ENCODE measurements around the gene MEX3A. TPM values are rescaled to one million over a fixed set of nuclear protein-coding genes. Genes with fewer than 3 reads are reported as not detected.

MEX3A gene
- total and polyA plus RNA-seq, 2 of the 8 experiments (the other 6 are each of a cell fraction or from before 2014, with no cell fraction given) = 34.1 to 52.4 TPM

DNA sequence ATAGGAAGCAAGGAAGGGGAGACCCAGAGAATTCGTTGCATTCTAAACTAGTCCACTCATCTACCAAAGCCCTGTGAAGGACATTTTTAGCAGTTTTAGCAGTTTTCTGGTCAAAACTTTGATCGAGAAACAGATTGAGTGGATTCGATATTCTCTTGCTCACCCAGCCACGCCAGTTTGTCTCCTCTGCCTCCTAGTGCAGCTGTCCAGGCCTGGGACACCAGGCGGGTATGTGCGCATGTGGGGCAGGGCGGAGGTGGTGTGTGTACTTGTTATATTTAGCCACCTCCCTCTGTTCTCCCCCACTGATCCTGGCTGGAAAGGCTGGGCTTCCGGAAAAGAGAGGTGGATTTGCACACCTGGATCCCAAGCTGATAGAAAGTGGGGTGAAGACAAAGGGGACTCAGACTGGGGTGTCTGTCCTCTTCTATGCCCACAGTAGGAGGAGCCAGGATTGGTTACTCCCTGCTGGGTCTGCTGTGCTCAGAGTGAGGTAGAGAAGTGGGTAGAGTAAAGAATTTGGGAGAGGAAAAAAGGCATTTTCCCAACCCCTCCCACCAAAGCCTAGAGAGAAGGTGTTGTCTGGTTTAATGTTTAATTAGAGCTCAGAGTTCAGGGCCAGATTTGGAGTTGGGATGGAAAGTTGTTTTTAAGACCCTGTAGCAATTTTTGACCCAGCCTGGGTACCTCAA, 36.1 kb upstream of the MEX3A start:
- no peak overlapping the region for H3K27ac ChIP-seq (ENCODE audit: low read depth, low read length)
- H3K9ac ChIP-seq (replicated peaks in 1 of 4; ENCODE audit: extremely low read depth in 1 of 4, low read depth in 3 of 4, low read length in 3 of 4) = 0 out of 7 replicates have a peak overlapping the region, but pooled peaks of 1 of the 4 experiments have one; percentile 2
- POLR2A ChIA-PET (ENCODE audit: partially characterized antibody) = interaction anchor here (0.6 to 28.0 kb wide), 5 partner anchors 9 to 501 kb away, joined by 3 to 763 read pairs (median 5); partner anchors contain the start of genes HAPLN2 and MEX3A

More for the DNA sequence above, 36.1 kb upstream of the MEX3A start:
- peaks cover 13% of the 10 kb centered on the region for H3K23me2 ChIP-seq (ENCODE audit: low read depth, low read length)
- WGBS, 2 experiments (ENCODE audit: extremely low coverage in 1 of 2, insufficient coverage in 1 of 2, insufficient read length in 1 of 2, insufficient replicate concordance in 2 of 2, low coverage in 1 of 2, low lambda C conversion rate in 2 of 2, missing lambda C conversion rate in 1 of 2) = 89% methylated on average over 8 of the region's 8 CpGs; no CpG with 5 or more reads in 1 of the 2 experiments
- H4K8ac ChIP-seq (ENCODE audit: extremely low read depth, insufficient read depth, low read length) = no peak overlapping the region
- TF ChIP-seq GABPA (IDR thresholded peaks at IDR 0.05; ENCODE audit: borderline replicate concordance, insufficient read depth, low read length) (no peak), POLR2AphosphoS5 (IDR thresholded peaks at IDR 0.05; ENCODE audit: low read depth, low read length) (no peak), POLR2A (IDR thresholded peaks at IDR 0.05; ENCODE audit: control extremely low read depth in 1 of 2, low read depth in 2 of 2, low read length in 2 of 2) (no peak), EP300 (IDR thresholded peaks at IDR 0.05; ENCODE audit: borderline replicate concordance in 1 of 2, low read depth in 2 of 2, low read length in 2 of 2) (no peak), SAP30 (IDR thresholded peaks at IDR 0.05; ENCODE audit: insufficient read depth, insufficient replicate concordance, low read length) (no peak), FOSL1 (IDR thresholded peaks at IDR 0.05; ENCODE audit: insufficient read depth, low read depth, low read length) (no peak), BCL11A (IDR thresholded peaks at IDR 0.05; ENCODE audit: low read depth in 2 of 2, low read length in 2 of 2) (no peak), JUN (IDR thresholded peaks at IDR 0.05; ENCODE audit: low read depth, low read length) (no peak), CBX5 (IDR thresholded peaks at IDR 0.05; ENCODE audit: low read depth, low read length) (no peak), CBX8 (IDR thresholded peaks at IDR 0.05; ENCODE audit: borderline replicate concordance, low read depth, low read length) (no peak), BACH1 (IDR thresholded peaks at IDR 0.05; ENCODE audit: low read length) (no peak)
- no peak overlapping the region for H3K4me2 ChIP-seq (ENCODE audit: insufficient read depth in 1 of 2, low read depth in 2 of 2, low read length in 2 of 2)
- H2BK12ac ChIP-seq (ENCODE audit: low read depth, low read length) = 0 out of 2 replicates have a peak overlapping the region, but pooled peaks have one; percentile 50
- H3K56ac ChIP-seq (replicated peaks; ENCODE audit: insufficient read length, low read depth, low read length) = no peak overlapping the region
- H4K20me1 ChIP-seq (replicated peaks in 1 of 2; ENCODE audit: control insufficient read depth in 1 of 2, insufficient read depth in 2 of 2, low read length in 2 of 2) = peaks cover 10 to 14% of the 10 kb centered on the region in 2 experiments
- H2BK20ac ChIP-seq (ENCODE audit: low read length) = no peak overlapping the region
- no peaks in the 10 kb centered on the region; the same call in none of the 2 replicates for H3K79me1 ChIP-seq (ENCODE audit: low read depth, low read length)
- H3K14ac ChIP-seq (ENCODE audit: insufficient read length) = no peak overlapping the region
- H2AK5ac ChIP-seq (ENCODE audit: low read depth, low read length) = peak overlapping the region; percentile 88; the same call in 1 of the 2 replicates
- H3K4me1 ChIP-seq (replicated peaks in 1 of 4; ENCODE audit: control insufficient read depth in 3 of 4, insufficient read depth in 4 of 4, low read length in 3 of 4) = peaks cover 0 to 27% (median 22%) of the 10 kb centered on the region in 4 experiments; a peak in 6 of 7 replicates
- no peak overlapping the region for H2BK15ac ChIP-seq (ENCODE audit: low read length)
- no peak overlapping the region for H3K4ac ChIP-seq (replicated peaks; ENCODE audit: insufficient read length, low read depth, low read length)
- CTCF ChIA-PET (ENCODE audit: partially characterized antibody) = interaction anchor here (1.1 to 42.4 kb wide), 5 partner anchors 8 to 868 kb away, joined by 3 to 1994 read pairs (median 8); partner anchors contain the start of gene MEX3A
- H2AFZ ChIP-seq (ENCODE audit: low read length) = no peak overlapping the region
- DNase-seq (ENCODE audit: low read depth in 1 of 2, low spot score in 2 of 2) (no peak), FAIRE-seq (no peak)
- H3K4me3 ChIP-seq (ENCODE audit: extremely low read depth in 1 of 4, insufficient read depth in 2 of 4, low read depth in 3 of 4, low read length in 4 of 4) = no peak overlapping the region
- H3K9me3 ChIP-seq (ENCODE audit: insufficient read depth in 2 of 2, low read depth in 1 of 2, low read length in 1 of 2) = no peaks in the 10 kb centered on the region
- H2BK5ac ChIP-seq (ENCODE audit: low read depth, low read length) = 0 out of 2 replicates have a peak overlapping the region, but pooled peaks have one; percentile 44
- peaks cover 0 to 8% of the 10 kb centered on the region in 2 experiments; a peak in 1 of 4 replicates for H3K79me2 ChIP-seq (ENCODE audit: control insufficient read depth in 1 of 2, insufficient read depth in 2 of 2, low read length in 2 of 2)
- H3K36me3 ChIP-seq (ENCODE audit: control insufficient read depth in 2 of 4, insufficient read depth in 4 of 4, low read length in 3 of 4) = no peaks in the 10 kb centered on the region
- no peak overlapping the region; the same call in 1 of the 2 replicates for H3K18ac ChIP-seq (ENCODE audit: extremely low read depth, low read length)
- H4K91ac ChIP-seq (replicated peaks; ENCODE audit: insufficient read length, low read length) = no peak overlapping the region
- H2BK120ac ChIP-seq (replicated peaks; ENCODE audit: low read depth, low read length) = no peak overlapping the region
- no peak overlapping the region for H3K23ac ChIP-seq (ENCODE audit: insufficient read length)
- H3K27me3 ChIP-seq (replicated peaks in 1 of 4; ENCODE audit: control insufficient read depth in 3 of 4, extremely low read depth in 1 of 4, insufficient read depth in 3 of 4, low read length in 3 of 4) = peaks cover 0 to 2% (median 0%) of the 10 kb centered on the region in 4 experiments; a peak in 1 of 7 replicates
- H4K5ac ChIP-seq (ENCODE audit: insufficient read length, low read depth, low read length) = no peak overlapping the region

Data from H1 (cell line).